K562 (cell line): ENCODE measurements around the gene GPHN. TPM values are rescaled to one million over a fixed set of nuclear protein-coding genes. Genes with fewer than 3 reads are reported as not detected.

ENCODE experiments used
- ATAC-seq: fragments of 200-7000 bp; cut with Tn5 transposase; 3 replicates; pipeline ENCODE4 v1.9.1; 2020; ENCODE audit warnings: moderate library complexity
- BruUV-seq: library from RNA; stranded (reverse); fragments of 400-500 nt; replicated peaks from 2 replicates; lab custom pipeline; 2021; lab: Mats Ljungman, UMichigan
- CTCF ChIA-PET: fragments of 300-600 bp; formaldehyde crosslinking; extraction: SDS; loops from one replicate; lab custom pipeline; 2021; ENCODE audit warnings: low intra/inter-chr PET ratio; lab: Yijun Ruan, JAX
- POLR2A ChIA-PET: fragments of 300-600, 350-650 bp; sonication (Branson Sonifier 250); formaldehyde crosslinking; extraction: SDS; loops from one replicate; lab custom pipeline; 2021; ENCODE audit warnings: antibody characterized with exemption, inconsistent platforms; lab: Yijun Ruan, JAX
- DNase-seq, 4 experiments: peaks; one replicate each; pipeline versions ENCODE4 v3.0.0 to v3.0.0-alpha.2; 2011 to 2018; ENCODE audit warnings: low spot score in 3 of 4, mixed read lengths in 3 of 4; ENCODE audit errors: extremely low read depth in 1 of 4
- FAIRE-seq: peaks from 2 replicates; lab custom pipeline; 2011; peaks lifted over from hg19 to GRCh38; lab: Jason Lieb, UNC
- H2AFZ ChIP-seq: 2 replicates; pipeline ENCODE4 v1.6.0; 2011; ENCODE audit warnings: low read depth, low read length, control low read depth, inconsistent platforms
- H3K27ac ChIP-seq: fragments of 200-600 bp; 3 replicates; pipeline ENCODE4 v1.8.0; 2011; ENCODE audit warnings: low read depth, mild to moderate bottlenecking, control low read depth, inconsistent platforms, low read length, moderate library complexity, mixed read lengths; ENCODE audit errors: extremely low read depth
- H3K27me3 ChIP-seq, 2 experiments: fragments of 300-600 bp in 1 of 2; 2 replicates in 1 of 2; 3 replicates in 1 of 2; pipeline versions ENCODE4 v1.6.0 to v1.8.0; 2011; ENCODE audit warnings: inconsistent platforms in 2 of 2, low read length in 2 of 2, mild to moderate bottlenecking in 1 of 2, mixed read lengths in 1 of 2, moderate library complexity in 1 of 2; ENCODE audit not compliant: control insufficient read depth in 2 of 2, insufficient read depth in 2 of 2
- H3K36me3 ChIP-seq: fragments of 300-600 bp; 3 replicates; pipeline ENCODE4 v1.8.0; 2011; ENCODE audit warnings: mild to moderate bottlenecking, low read length, inconsistent platforms; ENCODE audit not compliant: control insufficient read depth, insufficient read depth
- H3K4me1 ChIP-seq, 2 experiments: fragments of 200-600 bp in 1 of 2; replicated peaks in 1 of 2; 2 replicates in 1 of 2; 3 replicates in 1 of 2; pipeline versions ENCODE4 v1.5.1 to v1.8.0; 2011; ENCODE audit warnings: inconsistent platforms in 2 of 2, low read length in 2 of 2, mild to moderate bottlenecking in 1 of 2, mixed read lengths in 1 of 2, moderate library complexity in 1 of 2; ENCODE audit not compliant: control insufficient read depth in 2 of 2, insufficient read depth in 2 of 2
- H3K4me2 ChIP-seq: 2 replicates; pipeline ENCODE4 v1.6.1; 2011; ENCODE audit warnings: low read length, control low read depth, inconsistent platforms, mixed read lengths; ENCODE audit not compliant: insufficient read depth
- H3K4me3 ChIP-seq: fragments of 200-600 bp; sonication (generic), shearing (Covaris generic); 2 replicates; pipeline ENCODE4 v1.5.1; 2016; ENCODE audit warnings: control low read depth, inconsistent platforms
- H3K79me2 ChIP-seq: fragments of 200-600 bp; 3 replicates; pipeline ENCODE4 v1.8.0; 2011; ENCODE audit warnings: low read length, inconsistent platforms; ENCODE audit not compliant: control insufficient read depth, insufficient read depth
- H3K9ac ChIP-seq, 2 experiments: 2 replicates each; pipeline versions ENCODE4 v1.6.0 to v1.6.1; 2011; ENCODE audit warnings: low read depth in 2 of 2, low read length in 2 of 2, control low read depth in 1 of 2, inconsistent platforms in 1 of 2, mild to moderate bottlenecking in 1 of 2, mixed read lengths in 1 of 2; ENCODE audit not compliant: insufficient read depth in 1 of 2
- H3K9me1 ChIP-seq: one replicate; pipeline ENCODE4 v1.6.0; 2011; ENCODE audit warnings: inconsistent platforms, mild to moderate bottlenecking, low read length, moderate library complexity; ENCODE audit not compliant: control insufficient read depth, insufficient read depth
- H3K9me3 ChIP-seq: replicated peaks from 2 replicates; pipeline ENCODE4 v1.5.1; 2011; ENCODE audit warnings: low read depth, low read length, inconsistent platforms; ENCODE audit not compliant: control insufficient read depth, insufficient read depth
- H4K20me1 ChIP-seq: replicated peaks from 2 replicates; pipeline ENCODE4 v1.6.1; 2011; ENCODE audit warnings: low read length, inconsistent platforms, mixed read lengths; ENCODE audit not compliant: control insufficient read depth, insufficient read depth
- ATF1 ChIP-seq, 2 experiments: fragments of 450-650 bp in 1 of 2; IDR thresholded peaks; 2 replicates each; pipeline ENCODE4 v1.6.1; 2016; ENCODE audit warnings: missing compliant biosample characterization in 1 of 2, missing genetic modification characterization in 1 of 2
- CHD2 ChIP-seq: IDR thresholded peaks from 2 replicates; pipeline ENCODE4 v1.6.1; 2011; ENCODE audit warnings: low read depth, low read length
- GATAD2A ChIP-seq: fragments of 450-650 bp; IDR thresholded peaks from 2 replicates; pipeline ENCODE4 v1.6.1; 2017
- GMEB1 ChIP-seq: fragments of 250-450 bp; sonication (Bioruptor Pico); IDR thresholded peaks from 2 replicates; pipeline ENCODE4 v1.4.0; 2020; ENCODE audit warnings: mild to moderate bottlenecking
- GTF2F1 ChIP-seq: IDR thresholded peaks from 2 replicates; pipeline ENCODE4 v1.6.1; 2011; ENCODE audit warnings: low read depth, low read length, improper control_type of control experiment
- NCOA4 ChIP-seq: fragments of 450-650 bp; IDR thresholded peaks from 2 replicates; pipeline ENCODE4 v1.6.1; 2018; ENCODE audit warnings: mild to moderate bottlenecking; ENCODE audit not compliant: partially characterized antibody
- PHF20 ChIP-seq: fragments of 450-650 bp; IDR thresholded peaks from 2 replicates; pipeline ENCODE4 v1.6.1; 2018; ENCODE audit not compliant: partially characterized antibody
- POU5F1 ChIP-seq: fragments of 150-350 bp; IDR thresholded peaks from 2 replicates; pipeline ENCODE4 v1.6.1; 2014; ENCODE audit warnings: borderline replicate concordance, low read length, low read depth, mild to moderate bottlenecking; ENCODE audit not compliant: partially characterized antibody
- SMAD1 ChIP-seq: fragments of 150-350 bp; IDR thresholded peaks from 2 replicates; pipeline ENCODE4 v1.6.1; 2014; ENCODE audit warnings: low read length, low read depth; ENCODE audit not compliant: partially characterized antibody
- ZFX ChIP-seq: sonication (generic); formaldehyde crosslinking; IDR thresholded peaks from 2 replicates; pipeline ENCODE4 v1.8.0; 2022; ENCODE audit warnings: mild to moderate bottlenecking, missing genetic modification reagents, moderate library complexity
- ZNF57 ChIP-seq: fragments of 450-650 bp; formaldehyde crosslinking; IDR thresholded peaks from 2 replicates; pipeline ENCODE4 v1.4.0; 2020; ENCODE audit warnings: mild to moderate bottlenecking, moderate library complexity
- ZNF79 ChIP-seq: fragments of 250-450 bp; sonication (Bioruptor Pico); IDR thresholded peaks from 2 replicates; pipeline ENCODE4 v1.4.0; 2020; ENCODE audit warnings: low read depth, mild to moderate bottlenecking, moderate library complexity
- whole genome bisulfite sequencing: fragments of 100-300 bp; shearing (Covaris generic); methylation state at CpG from one replicate; pipeline ENCODE4 v1.1.6; 2016; ENCODE audit warnings: low coverage, mixed read lengths; ENCODE audit not compliant: insufficient coverage; ENCODE audit errors: missing lambda C conversion rate; 5-methylcytosine and 5-hydroxymethylcytosine counted together
- in situ Hi-C: fragments of 300-500 bp; cut with MboI; formaldehyde crosslinking; loops from 4 replicates; pipeline ENCODE4 v1.15.0; 2018; ENCODE audit warnings: inconsistent platforms, mixed read lengths
- intact Hi-C: fragments of 100-400 bp; cut with micrococcal nuclease; formaldehyde crosslinking; loops from 2 replicates; pipeline ENCODE4 v1.14.2; 2022
- polyA plus RNA-seq, 8 experiments: library from polyadenylated mRNA; depleted of rRNA in 4 of 8; stranded (reverse) in 5 of 8; unstranded in 3 of 8; fragments of >200 nt; fragmentation: Nextera tagmentation in 2 of 8; fragmentation: Illumina TruSeq in 1 of 8; extraction: Ambion mirVana in 2 of 8; extraction: Trizol in 1 of 8; gene quantifications; 2 replicates each; pipeline versions ENCODE4 v1.2.1 to v1.2.3, GENCODE V29; 2011 to 2014; ENCODE audit warnings: inconsistent platforms in 1 of 8, missing spikeins in 1 of 8
- total RNA-seq, 7 experiments: library from RNA; depleted of rRNA in 6 of 7; stranded (reverse); fragments of >200 nt in 6 of 7; fragmentation: Illumina TruSeq in 2 of 7; extraction: Trizol in 2 of 7; gene quantifications; 2 replicates each; pipeline versions ENCODE4 v1.2.1 to v1.2.3, GENCODE V29; 2011 to 2021; ENCODE audit warnings: low replicate concordance in 1 of 7
- TF ChIP-seq, protein P1 (sequence below): fragments of 450-650 bp; IDR thresholded peaks from 2 replicates; pipeline ENCODE4 v1.6.1; 2016; ENCODE audit warnings: low read depth, mild to moderate bottlenecking, moderate library complexity

GPHN gene
- total and polyA plus RNA-seq, 9 of the 15 experiments (the other 6 are each of a cell fraction or from before 2014, with no cell fraction given) = 5.9 to 16.0 (median 11.4) TPM

DNA sequence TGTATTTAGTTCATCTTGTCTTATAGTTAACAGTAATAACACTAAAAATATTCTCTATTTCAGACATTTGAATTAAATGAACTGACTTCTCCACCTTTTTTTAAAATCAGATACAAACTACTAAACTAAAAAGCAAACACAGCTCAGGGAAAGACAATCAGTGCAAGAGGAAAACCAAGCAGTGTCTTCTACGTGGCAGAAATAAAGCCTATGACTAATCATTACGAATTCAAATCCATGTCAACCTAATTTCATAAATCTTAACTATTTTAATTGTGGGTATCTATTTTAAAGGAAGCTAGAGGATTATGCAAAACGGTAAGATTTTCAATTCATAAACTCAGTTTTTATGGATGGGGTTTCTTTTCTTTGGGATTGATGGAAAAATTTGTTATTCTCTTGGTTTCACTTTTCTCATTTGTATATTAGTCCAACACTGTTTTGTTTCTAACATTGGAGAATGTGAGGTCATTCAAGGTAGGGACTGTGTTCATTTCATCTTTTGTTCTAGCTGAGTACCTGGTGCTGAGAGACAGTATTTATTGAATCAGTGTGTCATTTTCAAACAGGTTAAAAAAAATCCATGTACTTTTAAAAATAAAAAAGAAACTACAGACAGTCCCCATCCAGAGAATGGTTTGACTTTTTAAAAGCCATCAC is 720.5 kb downstream of the GPHN start:
- ATAC-seq (no peak), FAIRE-seq (no peak), DNase-seq (no peak)
- Histone ChIP-seq H3K9me3 (no peaks in the 10 kb centered on the region), H3K27ac (no peak overlapping the region), H2AFZ (no peak overlapping the region), H3K9ac (no peak overlapping the region), H3K27me3 (no peaks in the 10 kb centered on the region), H3K79me2 (no peaks in the 10 kb centered on the region), H3K9me1 (no peaks in the 10 kb centered on the region), H3K36me3 (no peaks in the 10 kb centered on the region), H3K4me3 (no peak overlapping the region), H3K4me1 (no peaks in the 10 kb centered on the region), H4K20me1 (no peaks in the 10 kb centered on the region), H3K4me2 (no peak overlapping the region)
- CTCF ChIA-PET = no interaction called here
- WGBS = 2% methylated on average over 3 of the region's 3 CpGs
- intact Hi-C loops (no loop called here), in situ Hi-C loops (no loop called here)
- TF ChIP-seq GTF2F1 (no peak), SMAD1 (no peak), PHF20 (no peak), ATF1 (CRISPR knock-in tag; IDR thresholded peaks at IDR 0.05) (no peak), ATF1 (tag; IDR thresholded peaks at IDR 0.05) (no peak), NCOA4 (no peak), ZNF57 (CRISPR knock-in tag) (no peak), GATAD2A (no peak), ZNF79 (CRISPR knock-in tag) (no peak), GMEB1 (no peak), ZFX (no peak), POU5F1 (no peak), CHD2 (no peak)
- TF ChIP-seq, protein P1, sequence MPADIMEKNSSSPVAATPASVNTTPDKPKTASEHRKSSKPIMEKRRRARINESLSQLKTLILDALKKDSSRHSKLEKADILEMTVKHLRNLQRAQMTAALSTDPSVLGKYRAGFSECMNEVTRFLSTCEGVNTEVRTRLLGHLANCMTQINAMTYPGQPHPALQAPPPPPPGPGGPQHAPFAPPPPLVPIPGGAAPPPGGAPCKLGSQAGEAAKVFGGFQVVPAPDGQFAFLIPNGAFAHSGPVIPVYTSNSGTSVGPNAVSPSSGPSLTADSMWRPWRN = no peak
- POLR2A ChIA-PET = interaction anchor here (1.3 kb wide), 1 partner anchor 9 kb away, joined by 3 read pairs; no protein-coding TSS in a partner anchor
- no TSS peak for BruUV-seq

Other genes with a start within 250 kb of the GPHN start
- gene CCDC196, start 21.8 kb upstream of the GPHN start, total RNA-seq (2014; rRNA removed) = not detected in 2 replicates
- gene CCDC196, start 21.8 kb upstream of the GPHN start, total RNA-seq (2014; rRNA removed; fragmentation: Illumina TruSeq; extraction: Trizol) = not detected in 2 replicates
- not detected in 2 replicates for gene CCDC196, start 21.8 kb upstream of the GPHN start, total RNA-seq (2015; rRNA removed; fragmentation: Illumina TruSeq; extraction: Trizol)
- not detected in 2 replicates for gene CCDC196, start 21.8 kb upstream of the GPHN start, total RNA-seq (2021)
- gene CCDC196, start 21.8 kb upstream of the GPHN start, polyA plus RNA-seq (2011; rRNA removed) = not detected in 2 replicates
- gene CCDC196, start 21.8 kb upstream of the GPHN start, polyA plus RNA-seq (2014; fragmentation: Illumina TruSeq; extraction: Trizol) = not detected in 2 replicates
- not detected for gene CCDC196, start 21.8 kb upstream of the GPHN start, polyA plus RNA-seq (2014; fragmentation: Nextera tagmentation; extraction: Ambion mirVana)
- not detected in 2 replicates for gene CCDC196, start 21.8 kb upstream of the GPHN start, polyA plus RNA-seq (2014; rRNA removed)